ENCODE results near the gene FAM241B.

- peak; percentile 65 for TF ChIP-seq CTCF (IDR thresholded peaks at IDR 0.05; ENCODE audit: insufficient read depth, low read length, poor library complexity, severe bottlenecking)
- no peak for TF ChIP-seq EZH2phosphoT487 (conservative IDR thresholded peaks at IDR 0.05; ENCODE audit: low read length)
Observed at GRCh38 chr10:69629897-69630650, at the start of gene FAM241B.
